Naive thymus-derived CD8-positive, alpha-beta T cell (primary cell): ENCODE data around the gene EID1. TPM values are rescaled to one million over a fixed set of nuclear protein-coding genes. Genes with fewer than 3 reads are reported as not detected.
"Not testable (repeated sequence)": the region's sequence is repeated elsewhere in the genome, so short reads cannot be mapped to it uniquely, and the experiment has no call there.

Source experiments
- ATAC-seq, 2 donors: fragments of 150-1000 bp; cut with Tn5 transposase in 1 of 2; sonication (Bioruptor Pico), chemical (Tn5 transposase) in 1 of 2; 1 replicate in 1 of 2; 2 replicates in 1 of 2; pipeline ENCODE4 v1.10.0; 2021; ENCODE audit warnings: mild to moderate bottlenecking in 2 of 2, moderate library complexity in 2 of 2
- POLR2A ChIA-PET: fragments of 350-600 bp; sonication (Branson Sonifier 250); formaldehyde crosslinking; loops from one replicate; lab custom pipeline; 2021; ENCODE audit warnings: antibody characterized with exemption; lab: Charles Lee
- DNase-seq, 10 donors: peaks; one replicate each; pipeline versions ENCODE4 v3.0.0 to v3.0.0-alpha.2; 2020 to 2022
- H3K27ac Mint-ChIP-seq, 10 donors: one replicate each; pipeline ENCODE4 v1.8.0; 2020 to 2022; ENCODE audit warnings: mild to moderate bottlenecking in 10 of 10, mixed read lengths in 10 of 10, moderate library complexity in 4 of 10, inconsistent platforms in 1 of 10
- H3K27me3 Mint-ChIP-seq, 5 donors: one replicate each; pipeline ENCODE4 v1.8.0; 2021 to 2022; ENCODE audit warnings: mixed read lengths in 5 of 5
- H3K36me3 Mint-ChIP-seq, 3 donors: one replicate each; pipeline ENCODE4 v1.8.0; 2020 to 2022; ENCODE audit warnings: mixed read lengths in 3 of 3, mild to moderate bottlenecking in 2 of 3, inconsistent platforms in 1 of 3
- H3K4me1 Mint-ChIP-seq, 4 donors: one replicate each; pipeline ENCODE4 v1.8.0; 2021 to 2022; ENCODE audit warnings: mixed read lengths in 4 of 4
- H3K4me3 Mint-ChIP-seq, 10 donors: one replicate each; pipeline ENCODE4 v1.8.0; 2020 to 2022; ENCODE audit warnings: mild to moderate bottlenecking in 10 of 10, mixed read lengths in 10 of 10, moderate library complexity in 6 of 10, inconsistent platforms in 1 of 10
- H3K9me3 Mint-ChIP-seq, 9 donors: one replicate each; pipeline ENCODE4 v1.8.0; 2020 to 2022; ENCODE audit warnings: mixed read lengths in 9 of 9, mild to moderate bottlenecking in 3 of 9, inconsistent platforms in 1 of 9, moderate library complexity in 1 of 9
- polyA plus RNA-seq, 3 donors: library from polyadenylated mRNA; unstranded; fragments of 300-500 nt; fragmentation: Illumina TruSeq; gene quantifications; one replicate each; pipeline ENCODE4 v1.2.3, GENCODE V29; 2021
- total RNA-seq, 8 experiments: library from RNA in 2 of 8; stranded (reverse) in 2 of 8; gene quantifications; one replicate each; pipeline ENCODE4 v1.2.3 and lab custom pipeline; 2021 to 2026

The EID1 gene
- total RNA-seq (10 to 100 TPM; 56.6 to 57.1 TPM), polyA plus RNA-seq (100 to 1,000 TPM; 117 to 172 (median 160) TPM), total RNA-seq (lab: John Stamatoyannopoulos, UW) (50.4 to 98.7 (median 59.1) reads per million in 6 experiments)

DNA sequence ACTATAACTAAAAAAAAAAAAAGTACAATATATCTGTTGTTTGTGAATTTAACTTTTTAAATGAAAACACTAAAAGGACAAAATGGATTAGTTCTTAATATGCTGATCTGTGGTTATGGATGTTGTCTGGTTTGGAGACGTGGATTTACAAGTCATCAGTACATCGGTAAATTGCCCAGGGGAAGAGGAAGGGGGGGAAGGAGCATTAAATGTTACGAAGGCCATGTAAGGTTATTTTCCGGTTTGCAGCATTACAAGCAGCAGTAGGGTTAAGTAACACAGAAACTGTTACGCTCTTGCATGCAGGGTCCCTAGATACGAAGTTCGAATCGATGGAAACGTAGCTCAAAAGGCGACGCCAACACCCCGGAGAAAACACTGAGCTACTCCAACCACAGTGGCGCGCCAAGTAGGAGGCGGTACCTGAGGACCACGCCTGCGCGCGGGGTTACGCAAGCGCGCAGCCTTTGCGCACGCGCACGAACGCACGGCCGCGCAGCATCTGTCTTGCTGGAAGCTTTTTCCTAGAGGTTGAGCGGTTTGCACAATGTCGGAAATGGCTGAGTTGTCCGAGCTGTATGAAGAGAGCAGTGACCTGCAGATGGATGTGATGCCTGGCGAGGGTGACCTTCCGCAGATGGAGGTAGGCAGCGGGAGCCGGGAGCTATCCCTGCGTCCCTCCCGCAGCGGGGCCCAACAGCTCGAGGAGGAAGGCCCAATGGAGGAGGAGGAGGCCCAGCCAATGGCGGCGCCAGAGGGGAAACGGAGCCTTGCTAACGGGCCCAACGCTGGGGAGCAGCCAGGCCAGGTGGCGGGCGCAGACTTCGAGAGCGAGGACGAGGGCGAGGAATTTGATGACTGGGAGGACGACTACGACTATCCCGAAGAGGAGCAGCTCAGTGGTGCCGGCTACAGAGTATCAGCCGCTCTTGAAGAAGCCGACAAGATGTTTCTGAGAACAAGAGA lies at the start of gene EID1:
TSS of gene EID1 (plus strand) at position 505 of the 966 bp plus-strand sequence. CDS start at position 548, 43 bp downstream.
- peak; percentile 93 to 95 for ATAC-seq
- DNase-seq = peak; percentile 85 to 93 (median 89)

DNA sequence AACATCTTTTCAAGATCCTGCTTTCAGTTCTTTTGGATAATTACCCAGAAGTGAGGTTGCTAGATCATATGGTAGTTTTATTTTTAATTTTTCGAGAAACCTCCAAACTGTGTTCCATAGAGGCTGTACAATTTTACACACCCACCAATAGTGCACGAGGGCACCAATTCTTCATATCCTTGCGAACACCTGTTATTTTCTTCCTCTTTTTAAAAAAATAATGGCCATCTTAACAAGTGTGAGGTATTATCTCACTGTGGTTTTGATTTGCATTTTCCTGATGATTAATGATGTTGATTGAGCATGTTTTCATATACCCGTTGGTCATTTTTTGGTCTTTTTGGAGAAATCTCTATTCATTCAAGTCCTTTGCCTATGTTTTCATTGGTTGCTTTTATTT lies 49.5 kb upstream of the EID1 start:
- Mint-ChIP-seq H3K27ac (no peak overlapping the region), H3K4me3 (no peak overlapping the region), H3K9me3 (peaks cover 8 to 20% (median 12%) of the 10 kb centered on the region in 9 donors), H3K36me3 (peaks cover 0 to 18% (median 0%) of the 10 kb centered on the region in 3 donors), H3K4me1 (no peaks in the 10 kb centered on the region), H3K27me3 (peaks cover 4 to 16% (median 13%) of the 10 kb centered on the region in 5 donors)
- ATAC-seq (no peak), DNase-seq (no peak)
- POLR2A ChIA-PET = no interaction called here

More for the DNA sequence above, at the start of gene EID1:
- peak within 1 kb of the TSS; percentile 96 to 100 (median 98) for H3K4me3 Mint-ChIP-seq
- H3K27me3 Mint-ChIP-seq = peaks cover 0 to 18% (median 15%) of the 10 kb centered on the region in 5 donors
- POLR2A ChIA-PET = interaction anchor here (0.8 to 2.3 kb wide), 14 partner anchors 10 to 1477 kb away, joined by 3 to 19 read pairs (median 4); partner anchors contain the start of genes CEP152, COPS2, DTWD1 and FAM227B
- peaks cover 10 to 23% (median 21%) of the 10 kb centered on the region in 3 donors for H3K36me3 Mint-ChIP-seq
- H3K27ac Mint-ChIP-seq = peak within 1 kb of the TSS; percentile 95 to 99 (median 98)
- peaks cover 10 to 32% (median 19%) of the 10 kb centered on the region in 4 donors for H3K4me1 Mint-ChIP-seq
- H3K9me3 Mint-ChIP-seq = peaks cover 0 to 47% (median 15%) of the 10 kb centered on the region in 9 donors

DNA sequence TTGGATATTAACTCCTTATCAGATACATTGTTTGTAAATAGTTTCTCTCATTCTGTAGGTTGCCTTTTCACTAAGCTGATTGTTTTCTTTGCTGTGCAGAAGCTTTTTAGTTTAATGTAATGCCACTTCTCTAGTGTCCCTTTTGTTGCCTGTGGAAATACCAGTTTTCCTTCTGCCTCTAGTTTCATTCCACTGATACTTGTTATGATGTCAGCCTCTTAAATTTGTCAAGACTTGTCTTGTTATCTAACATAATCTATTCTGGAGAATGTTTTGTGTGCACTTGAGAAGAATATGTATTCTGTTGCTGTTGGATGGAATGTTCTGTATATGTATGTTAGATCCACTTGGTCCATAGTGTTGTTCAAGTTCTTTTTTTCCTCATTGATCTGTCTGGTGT lies 49.0 kb upstream of the EID1 start:
- Mint-ChIP-seq H3K36me3 (peaks cover 0 to 22% (median 0%) of the 10 kb centered on the region in 3 donors), H3K9me3 (peaks cover 8 to 24% (median 15%) of the 10 kb centered on the region in 9 donors), H3K27me3 (peaks cover 4 to 20% (median 12%) of the 10 kb centered on the region in 5 donors), H3K4me1 (no peaks in the 10 kb centered on the region), H3K4me3 (no peak overlapping the region), H3K27ac (no peak overlapping the region)
- POLR2A ChIA-PET = no interaction called here
- DNase-seq (no peak), ATAC-seq (no peak)

DNA sequence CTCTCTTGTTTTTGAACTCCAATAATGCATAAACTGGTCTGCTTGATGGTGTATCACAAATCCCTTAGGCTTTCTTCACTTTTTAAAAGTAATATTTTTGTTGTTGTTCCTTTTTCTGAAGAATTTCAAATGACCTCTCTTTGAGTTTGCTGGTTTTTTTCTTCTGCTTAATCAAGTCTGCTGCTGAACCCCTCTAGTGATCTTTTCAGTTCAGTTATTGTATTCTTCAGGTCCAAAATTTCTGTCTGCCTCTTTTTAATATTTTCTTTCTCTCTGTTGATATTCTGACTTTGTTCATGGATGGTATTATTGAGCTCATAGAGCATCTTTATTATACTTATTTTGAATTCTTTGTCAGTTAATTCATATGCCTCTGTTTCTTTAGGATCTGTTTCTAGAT lies 45.3 kb upstream of the EID1 start:
- Mint-ChIP-seq H3K27me3 (peaks cover 11 to 39% (median 17%) of the 10 kb centered on the region in 5 donors), H3K27ac (no peak overlapping the region), H3K36me3 (peaks cover 0 to 25% (median 0%) of the 10 kb centered on the region in 3 donors), H3K4me3 (no peak overlapping the region), H3K9me3 (peaks cover 8 to 29% (median 17%) of the 10 kb centered on the region in 9 donors), H3K4me1 (no peaks in the 10 kb centered on the region)
- DNase-seq = no peak
- no peak for ATAC-seq
- POLR2A ChIA-PET = interaction anchor here (0.9 kb wide), 1 partner anchor 22 kb away, joined by 3 read pairs; the partner anchor contains the start of gene CEP152

- DNase-seq (no peak), ATAC-seq (no peak)
- Mint-ChIP-seq H3K27me3 (peaks cover 10 to 39% (median 18%) of the 10 kb centered on the region in 5 donors), H3K27ac (no peak overlapping the region), H3K9me3 (peaks cover 8 to 29% (median 17%) of the 10 kb centered on the region in 9 donors), H3K4me3 (no peak overlapping the region), H3K4me1 (no peaks in the 10 kb centered on the region), H3K36me3 (peaks cover 0 to 25% (median 0%) of the 10 kb centered on the region in 3 donors)
- POLR2A ChIA-PET = no interaction called here
Measured at GRCh38 chr15:48833526-48834239, 44.3 kb upstream of the EID1 start.

DNA sequence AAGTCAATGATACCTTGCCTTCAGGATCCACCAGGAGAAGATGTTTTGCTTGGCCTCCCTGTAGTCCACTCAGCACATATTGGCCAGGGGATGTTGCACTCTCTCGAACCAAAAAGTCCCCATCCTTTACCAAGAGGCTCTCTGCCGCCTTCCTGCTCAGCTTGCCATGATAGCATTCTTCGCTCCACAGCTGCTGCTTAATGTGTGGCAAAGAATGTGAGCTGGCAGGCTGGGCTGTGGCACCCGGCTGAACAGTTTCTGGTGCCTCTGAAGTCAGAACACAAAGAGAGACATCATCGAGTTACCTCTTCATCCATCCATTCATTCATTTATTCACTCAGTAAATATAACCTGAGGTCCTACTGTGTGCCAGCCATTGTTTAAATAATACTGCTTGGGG lies 43.2 kb upstream of the EID1 start:
- POLR2A ChIA-PET = no interaction called here
- DNase-seq (no peak), ATAC-seq (no peak)
- H3K4me1 Mint-ChIP-seq = no peaks in the 10 kb centered on the region
- peaks cover 8 to 39% (median 18%) of the 10 kb centered on the region in 5 donors for H3K27me3 Mint-ChIP-seq
- no peak overlapping the region for H3K27ac Mint-ChIP-seq
- H3K9me3 Mint-ChIP-seq = peaks cover 8 to 29% (median 17%) of the 10 kb centered on the region in 9 donors
- no peak overlapping the region for H3K4me3 Mint-ChIP-seq
- H3K36me3 Mint-ChIP-seq = peaks cover 0 to 25% (median 0%) of the 10 kb centered on the region in 3 donors

- H3K27ac Mint-ChIP-seq = no peak overlapping the region
- DNase-seq (no peak), ATAC-seq (no peak)
- H3K4me3 Mint-ChIP-seq = no peak overlapping the region
- no peaks in the 10 kb centered on the region for H3K4me1 Mint-ChIP-seq
- peaks cover 0 to 9% (median 0%) of the 10 kb centered on the region in 9 donors for H3K9me3 Mint-ChIP-seq
- POLR2A ChIA-PET = no interaction called here
- H3K36me3 Mint-ChIP-seq = no peaks in the 10 kb centered on the region
- peaks cover 0 to 5% (median 0%) of the 10 kb centered on the region in 5 donors for H3K27me3 Mint-ChIP-seq
Measured at GRCh38 chr15:48842501-48842900, 35.4 kb upstream of the EID1 start.

- Mint-ChIP-seq H3K9me3 (peaks cover 0 to 9% (median 0%) of the 10 kb centered on the region in 9 donors), H3K4me1 (peaks cover 0 to 1% (median 0%) of the 10 kb centered on the region in 4 donors), H3K27ac (no peak overlapping the region), H3K4me3 (no peak overlapping the region), H3K27me3 (peaks cover 1 to 12% (median 10%) of the 10 kb centered on the region in 5 donors), H3K36me3 (no peaks in the 10 kb centered on the region)
- no peak for DNase-seq
- ATAC-seq = no peak
- POLR2A ChIA-PET = no interaction called here
Measured at GRCh38 chr15:48845123-48845522, 32.8 kb upstream of the EID1 start.

- Mint-ChIP-seq H3K27ac (no peak overlapping the region), H3K4me3 (no peak overlapping the region), H3K27me3 (peaks cover 6 to 22% (median 19%) of the 10 kb centered on the region in 5 donors), H3K9me3 (no peaks in the 10 kb centered on the region), H3K4me1 (peaks cover 0 to 3% (median 0%) of the 10 kb centered on the region in 4 donors), H3K36me3 (no peaks in the 10 kb centered on the region)
- no peak for ATAC-seq
- POLR2A ChIA-PET = no interaction called here
- no peak for DNase-seq
Measured at GRCh38 chr15:48850648-48851047, 27.3 kb upstream of the EID1 start.

GRCh38 chr15:48851956-48852355 lies 26.0 kb upstream of the EID1 start:
- DNase-seq (no peak), ATAC-seq (no peak)
- H3K27ac Mint-ChIP-seq = no peak overlapping the region
- no peak overlapping the region for H3K4me3 Mint-ChIP-seq
- no peaks in the 10 kb centered on the region for H3K9me3 Mint-ChIP-seq
- POLR2A ChIA-PET = no interaction called here
- peaks cover 0 to 3% (median 0%) of the 10 kb centered on the region in 4 donors for H3K4me1 Mint-ChIP-seq
- peaks cover 6 to 22% (median 19%) of the 10 kb centered on the region in 5 donors for H3K27me3 Mint-ChIP-seq
- no peaks in the 10 kb centered on the region for H3K36me3 Mint-ChIP-seq

DNA sequence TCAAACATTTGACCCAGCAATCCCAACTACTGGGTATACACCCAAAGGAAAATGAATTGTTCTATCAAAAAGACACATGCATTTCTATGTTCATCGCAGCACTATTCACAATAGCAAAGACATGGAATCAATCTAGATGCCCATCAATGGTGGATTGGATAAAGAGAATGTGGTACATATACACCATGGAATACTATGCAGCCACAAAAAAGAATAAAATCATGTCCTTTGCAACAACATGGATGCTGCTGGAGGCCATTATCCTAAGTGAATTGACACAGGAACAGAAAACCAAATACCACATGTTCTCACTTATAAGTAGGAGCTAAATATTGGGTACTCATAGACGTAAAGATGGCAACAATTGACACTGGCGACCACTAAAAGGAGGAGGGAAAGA lies 23.5 kb upstream of the EID1 start:
- DNase-seq, POLR2A ChIA-PET, H3K4me3 Mint-ChIP-seq, H3K36me3 Mint-ChIP-seq, H3K27ac Mint-ChIP-seq, H3K9me3 Mint-ChIP-seq, ATAC-seq, H3K4me1 Mint-ChIP-seq: not testable (repeated sequence)
- H3K27me3 Mint-ChIP-seq = peaks cover 4 to 16% (median 11%) of the 10 kb centered on the region in 5 donors
